GM12873 (cell line): ENCODE results near the gene TBC1D19.

ENCODE experiments used
- TF ChIP-seq, protein P1 (sequence below): IDR thresholded peaks from 2 replicates; pipeline ENCODE4 v1.5.1; 2012; ENCODE audit warnings: low read depth, mild to moderate bottlenecking, moderate library complexity, low read length, control low read depth; ENCODE audit not compliant: insufficient read depth; ENCODE audit errors: missing control alignments

TBC1D19 gene

DNA sequence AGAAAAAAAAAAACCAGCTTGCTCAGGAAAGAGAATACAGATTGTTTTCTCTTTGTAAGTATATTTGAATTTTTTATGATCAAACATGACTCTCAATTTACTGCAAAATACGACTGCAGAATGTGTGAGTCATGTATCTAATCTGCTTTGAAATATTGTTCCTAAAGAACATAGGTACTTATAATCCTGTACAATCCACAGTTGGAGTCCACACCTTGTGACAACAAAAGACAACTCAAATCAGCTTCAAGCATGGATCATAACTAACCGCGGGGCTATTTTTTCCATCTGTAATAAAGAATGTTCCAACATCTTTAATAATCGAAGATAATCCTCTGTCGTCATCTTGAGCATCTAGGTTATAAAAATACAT, 198.9 kb downstream of the TBC1D19 start:
- TF ChIP-seq, protein P1, sequence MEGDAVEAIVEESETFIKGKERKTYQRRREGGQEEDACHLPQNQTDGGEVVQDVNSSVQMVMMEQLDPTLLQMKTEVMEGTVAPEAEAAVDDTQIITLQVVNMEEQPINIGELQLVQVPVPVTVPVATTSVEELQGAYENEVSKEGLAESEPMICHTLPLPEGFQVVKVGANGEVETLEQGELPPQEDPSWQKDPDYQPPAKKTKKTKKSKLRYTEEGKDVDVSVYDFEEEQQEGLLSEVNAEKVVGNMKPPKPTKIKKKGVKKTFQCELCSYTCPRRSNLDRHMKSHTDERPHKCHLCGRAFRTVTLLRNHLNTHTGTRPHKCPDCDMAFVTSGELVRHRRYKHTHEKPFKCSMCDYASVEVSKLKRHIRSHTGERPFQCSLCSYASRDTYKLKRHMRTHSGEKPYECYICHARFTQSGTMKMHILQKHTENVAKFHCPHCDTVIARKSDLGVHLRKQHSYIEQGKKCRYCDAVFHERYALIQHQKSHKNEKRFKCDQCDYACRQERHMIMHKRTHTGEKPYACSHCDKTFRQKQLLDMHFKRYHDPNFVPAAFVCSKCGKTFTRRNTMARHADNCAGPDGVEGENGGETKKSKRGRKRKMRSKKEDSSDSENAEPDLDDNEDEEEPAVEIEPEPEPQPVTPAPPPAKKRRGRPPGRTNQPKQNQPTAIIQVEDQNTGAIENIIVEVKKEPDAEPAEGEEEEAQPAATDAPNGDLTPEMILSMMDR, result no peak

DNA sequence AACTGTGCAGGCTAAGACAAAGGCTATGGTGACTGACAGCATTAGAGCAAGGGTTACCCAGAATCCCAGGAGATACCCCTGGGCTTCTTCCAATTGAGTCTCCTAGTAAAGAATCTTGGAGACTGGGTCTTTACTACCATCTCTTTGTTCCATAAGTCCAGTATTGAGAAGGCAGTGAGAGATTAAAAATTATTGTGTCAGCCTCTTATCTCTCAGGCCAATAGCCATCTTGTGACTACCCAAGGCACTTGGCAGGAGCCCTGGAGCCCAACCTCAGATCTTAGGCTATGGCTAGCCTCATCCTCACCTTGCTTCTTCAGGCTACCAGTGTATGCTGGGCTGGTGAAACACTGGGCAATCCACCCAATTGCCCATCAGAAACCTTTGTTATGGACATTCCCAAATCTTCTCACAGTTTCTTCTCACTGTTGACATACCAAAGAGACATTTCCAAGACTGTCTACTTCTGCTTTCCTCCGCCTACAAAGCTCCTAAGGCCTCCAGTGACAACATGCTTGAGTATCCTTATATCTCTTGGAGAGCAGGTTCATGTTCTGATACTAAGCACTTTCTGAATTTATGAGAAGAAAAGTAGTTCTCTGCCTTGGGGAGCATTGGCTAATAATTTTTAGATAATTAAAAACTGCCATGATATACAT, 200.5 kb downstream of the TBC1D19 start:
- TF ChIP-seq, protein P1, result no peak

DNA sequence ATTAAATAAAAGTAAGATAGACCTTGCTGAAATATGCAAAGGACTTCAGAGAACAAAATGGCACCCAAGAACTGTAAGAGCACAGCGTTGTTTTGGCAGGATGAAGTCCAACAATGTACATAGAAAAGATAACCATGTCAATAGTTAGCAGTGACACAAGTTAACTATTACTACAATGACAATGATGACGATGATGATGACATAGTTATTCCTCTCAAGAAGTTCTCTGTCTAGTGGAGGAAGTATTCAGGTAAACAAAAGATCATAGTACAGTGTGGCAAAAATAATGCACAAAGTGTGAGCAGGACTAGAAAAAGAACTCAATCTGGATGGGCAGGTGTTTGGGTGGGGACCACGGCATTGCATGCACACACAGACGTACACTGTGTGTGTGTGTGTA, 201.4 kb downstream of the TBC1D19 start:
- TF ChIP-seq, protein P1, result no peak

DNA sequence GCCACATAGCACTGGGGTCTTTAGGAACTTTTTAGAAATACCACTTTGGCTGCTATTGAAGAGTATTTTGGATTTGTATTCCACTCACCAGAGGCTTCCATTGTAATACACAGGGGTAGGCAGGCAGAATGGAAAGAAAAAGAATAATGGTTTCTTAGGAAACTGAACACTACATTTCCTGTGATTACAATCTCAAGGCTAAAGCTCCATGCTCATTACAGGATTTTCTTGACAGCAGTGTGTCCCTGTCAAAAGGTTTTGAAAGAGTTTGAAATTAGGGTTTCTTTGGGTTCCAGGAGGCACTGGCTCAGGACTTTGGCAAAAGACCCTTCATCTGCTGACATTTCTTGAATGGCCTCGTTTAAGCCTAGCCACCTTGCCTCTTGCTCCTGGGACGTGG, 201.9 kb downstream of the TBC1D19 start:
- TF ChIP-seq, protein P1, result no peak

DNA sequence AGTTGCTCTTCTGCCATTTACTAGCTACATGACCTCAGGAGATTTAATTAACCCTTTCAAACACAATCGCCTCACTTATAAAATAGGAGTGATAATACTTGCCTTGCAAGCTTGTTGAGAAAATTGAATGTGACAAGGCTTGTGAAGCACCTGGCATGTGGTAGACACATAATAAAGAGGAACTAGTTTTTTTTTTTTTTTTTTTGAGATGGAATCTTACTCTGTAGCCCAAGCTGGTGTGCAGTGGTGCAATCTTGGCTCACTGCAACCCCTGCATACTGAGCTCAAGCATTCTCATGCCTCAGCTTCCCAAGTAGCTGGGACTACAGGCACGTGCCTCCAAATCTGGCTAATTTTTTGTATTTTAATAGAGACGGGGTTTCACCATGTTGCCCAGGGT, 203.0 kb downstream of the TBC1D19 start:
- TF ChIP-seq, protein P1, result no peak

DNA sequence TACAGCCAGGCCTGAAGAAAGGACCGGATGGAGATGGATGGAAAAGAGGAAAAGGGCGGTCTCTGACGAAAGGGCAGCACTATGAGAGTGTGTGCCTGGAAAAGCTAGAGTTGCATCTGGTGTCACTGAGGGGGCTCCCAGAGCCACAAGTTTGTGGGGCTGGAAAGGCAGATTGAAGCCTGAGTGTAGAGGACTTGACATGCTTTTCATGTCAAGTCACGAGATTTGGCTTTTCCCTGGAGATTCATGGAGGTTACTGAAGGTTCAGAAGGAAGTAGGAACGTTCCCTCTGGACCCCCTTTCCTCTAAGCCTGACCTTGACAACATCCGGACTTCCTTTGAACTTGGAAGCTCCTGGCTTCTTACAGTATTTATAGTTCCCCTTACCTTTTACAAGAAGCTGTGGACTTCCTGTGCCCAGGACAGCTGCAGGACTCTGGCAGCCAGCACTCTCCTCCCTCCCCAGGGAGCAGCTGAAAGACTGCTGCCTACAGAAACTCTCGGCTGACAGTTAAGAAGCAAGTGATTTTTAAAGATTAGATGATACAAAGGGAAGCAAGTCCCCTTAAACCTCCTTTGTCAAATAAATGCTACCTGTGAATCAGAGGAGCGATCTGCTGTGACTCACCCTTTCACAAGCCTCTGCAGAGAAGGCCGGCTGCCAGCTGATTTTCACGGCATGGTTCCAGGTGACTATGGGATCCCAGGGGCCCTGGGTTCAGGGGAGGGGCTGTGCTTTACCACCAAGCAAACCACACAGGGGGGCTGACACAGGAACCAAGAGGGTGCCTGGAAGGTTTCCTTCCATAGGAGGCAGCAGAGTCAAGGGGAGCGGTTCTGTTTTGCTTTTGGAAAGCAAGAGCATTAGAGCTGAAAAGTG, 203.8 kb downstream of the TBC1D19 start:
- TF ChIP-seq, protein P1, result peak; percentile 42

DNA sequence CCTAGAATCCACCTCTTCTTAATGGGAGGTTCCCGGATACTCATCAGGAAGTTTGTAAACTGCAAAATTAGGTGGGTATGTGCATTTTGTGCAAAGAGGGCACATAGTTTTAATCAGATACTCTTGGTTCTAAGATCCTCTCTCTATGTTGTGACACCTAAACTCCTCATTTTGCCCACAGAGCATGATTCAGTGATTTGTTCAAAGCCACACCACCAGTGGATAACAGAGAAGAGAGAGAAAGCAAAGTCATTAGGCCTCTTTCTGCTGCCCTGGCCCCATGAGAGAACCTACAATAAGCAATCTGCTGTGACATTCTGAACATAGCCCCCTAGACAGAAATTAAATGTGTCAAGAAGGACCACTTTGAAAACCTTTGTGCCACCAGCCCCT, 204.5 kb downstream of the TBC1D19 start:
- TF ChIP-seq, protein P1, result no peak
